Suprapubic skin (tissue), 4 donors: ENCODE results near the gene ASTN2. TPM values are rescaled to one million over a fixed set of nuclear protein-coding genes. Genes with fewer than 3 reads are reported as not detected.

Experiments used
- DNase-seq, 2 donors: peaks; one replicate each; pipeline ENCODE4 v3.0.0-alpha.2; 2019; ENCODE audit warnings: low spot score in 2 of 2
- H3K27ac ChIP-seq: fragments of 200-600 bp; sonication (generic); one replicate; pipeline ENCODE4 v1.5.1; 2019
- H3K27me3 ChIP-seq: fragments of 200-600 bp; sonication (generic); one replicate; pipeline ENCODE4 v1.5.1; 2019
- H3K36me3 ChIP-seq: fragments of 200-600 bp; sonication (generic); one replicate; pipeline ENCODE4 v1.5.1; 2019
- H3K4me1 ChIP-seq: fragments of 200-600 bp; sonication (generic); one replicate; pipeline ENCODE4 v1.5.1; 2019
- H3K4me3 ChIP-seq: fragments of 200-600 bp; sonication (generic); one replicate; pipeline ENCODE4 v1.5.1; 2019; ENCODE audit warnings: mild to moderate bottlenecking
- H3K9me3 ChIP-seq: fragments of 200-600 bp; sonication (generic); one replicate; pipeline ENCODE4 v1.5.1; 2019
- EP300 ChIP-seq: sonication (generic); formaldehyde crosslinking; IDR thresholded peaks from one replicate; pipeline ENCODE4 v1.6.1; 2017; ENCODE audit warnings: antibody characterized with exemption
- POLR2A ChIP-seq, 2 donors: fragments of 450-650 bp; IDR thresholded peaks; one replicate each; pipeline ENCODE4 v1.6.1; 2017; ENCODE audit warnings: antibody characterized with exemption in 2 of 2, mild to moderate bottlenecking in 2 of 2, moderate library complexity in 2 of 2
- POLR2AphosphoS5 ChIP-seq, 3 donors: sonication (generic); formaldehyde crosslinking; IDR thresholded peaks; one replicate each; pipeline ENCODE4 v1.6.1; 2017; ENCODE audit warnings: antibody characterized with exemption in 3 of 3
- WGBS: methylation state at CpG from one replicate; pipeline ENCODE4 v1.1.5; 2018; 5-methylcytosine and 5-hydroxymethylcytosine counted together
- total RNA-seq, 4 donors: library from RNA; depleted of rRNA; stranded (reverse); fragments of >200 nt; gene quantifications; one replicate each; pipeline ENCODE4 v1.1.0, GENCODE V29; 2016
- TF ChIP-seq, protein P1 (sequence below), 2 donors: fragments of 200-600 bp in 1 of 2; fragments of 450-650 bp in 1 of 2; sonication (generic) in 1 of 2; IDR thresholded peaks; one replicate each; pipeline ENCODE4 v1.5.1; 2016 to 2019; ENCODE audit warnings: antibody characterized with exemption in 2 of 2, mild to moderate bottlenecking in 1 of 2, moderate library complexity in 1 of 2

ASTN2 gene
- total RNA-seq, 4 donors from 2014 or later: 2.0 to 6.9 (median 3.8) TPM

DNA sequence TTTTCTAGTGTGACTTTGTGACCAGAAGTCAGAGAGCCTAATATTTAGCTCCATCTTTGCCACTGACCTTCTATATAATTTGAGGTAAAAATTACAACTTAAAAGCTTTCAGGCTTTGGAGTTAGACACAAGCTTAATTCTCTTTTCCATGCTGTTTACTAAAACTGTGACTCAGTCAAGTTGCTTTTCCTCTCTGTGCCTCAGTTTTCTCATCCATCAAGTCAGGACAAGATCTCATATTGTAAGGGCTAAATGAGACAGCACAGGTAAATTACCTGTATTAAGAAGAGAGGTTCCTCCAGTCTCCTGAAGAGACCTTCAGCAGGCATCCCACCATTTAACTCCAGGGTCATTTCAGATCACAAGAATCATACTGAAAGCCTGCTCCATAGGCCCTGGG is 339.2 kb downstream of the ASTN2 start:
- TF ChIP-seq, protein P1, sequence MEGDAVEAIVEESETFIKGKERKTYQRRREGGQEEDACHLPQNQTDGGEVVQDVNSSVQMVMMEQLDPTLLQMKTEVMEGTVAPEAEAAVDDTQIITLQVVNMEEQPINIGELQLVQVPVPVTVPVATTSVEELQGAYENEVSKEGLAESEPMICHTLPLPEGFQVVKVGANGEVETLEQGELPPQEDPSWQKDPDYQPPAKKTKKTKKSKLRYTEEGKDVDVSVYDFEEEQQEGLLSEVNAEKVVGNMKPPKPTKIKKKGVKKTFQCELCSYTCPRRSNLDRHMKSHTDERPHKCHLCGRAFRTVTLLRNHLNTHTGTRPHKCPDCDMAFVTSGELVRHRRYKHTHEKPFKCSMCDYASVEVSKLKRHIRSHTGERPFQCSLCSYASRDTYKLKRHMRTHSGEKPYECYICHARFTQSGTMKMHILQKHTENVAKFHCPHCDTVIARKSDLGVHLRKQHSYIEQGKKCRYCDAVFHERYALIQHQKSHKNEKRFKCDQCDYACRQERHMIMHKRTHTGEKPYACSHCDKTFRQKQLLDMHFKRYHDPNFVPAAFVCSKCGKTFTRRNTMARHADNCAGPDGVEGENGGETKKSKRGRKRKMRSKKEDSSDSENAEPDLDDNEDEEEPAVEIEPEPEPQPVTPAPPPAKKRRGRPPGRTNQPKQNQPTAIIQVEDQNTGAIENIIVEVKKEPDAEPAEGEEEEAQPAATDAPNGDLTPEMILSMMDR (IDR thresholded peaks at IDR 0.05): no peak
- TF ChIP-seq EP300: no peak
- H3K9me3 ChIP-seq: no peaks in the 10 kb centered on the region
- H3K27me3 ChIP-seq: no peaks in the 10 kb centered on the region
- no peak overlapping the region for H3K27ac ChIP-seq
- H3K4me3 ChIP-seq: no peak overlapping the region
- DNase-seq: no peak
- H3K4me1 ChIP-seq: no peaks in the 10 kb centered on the region
- no peaks in the 10 kb centered on the region for H3K36me3 ChIP-seq

DNA sequence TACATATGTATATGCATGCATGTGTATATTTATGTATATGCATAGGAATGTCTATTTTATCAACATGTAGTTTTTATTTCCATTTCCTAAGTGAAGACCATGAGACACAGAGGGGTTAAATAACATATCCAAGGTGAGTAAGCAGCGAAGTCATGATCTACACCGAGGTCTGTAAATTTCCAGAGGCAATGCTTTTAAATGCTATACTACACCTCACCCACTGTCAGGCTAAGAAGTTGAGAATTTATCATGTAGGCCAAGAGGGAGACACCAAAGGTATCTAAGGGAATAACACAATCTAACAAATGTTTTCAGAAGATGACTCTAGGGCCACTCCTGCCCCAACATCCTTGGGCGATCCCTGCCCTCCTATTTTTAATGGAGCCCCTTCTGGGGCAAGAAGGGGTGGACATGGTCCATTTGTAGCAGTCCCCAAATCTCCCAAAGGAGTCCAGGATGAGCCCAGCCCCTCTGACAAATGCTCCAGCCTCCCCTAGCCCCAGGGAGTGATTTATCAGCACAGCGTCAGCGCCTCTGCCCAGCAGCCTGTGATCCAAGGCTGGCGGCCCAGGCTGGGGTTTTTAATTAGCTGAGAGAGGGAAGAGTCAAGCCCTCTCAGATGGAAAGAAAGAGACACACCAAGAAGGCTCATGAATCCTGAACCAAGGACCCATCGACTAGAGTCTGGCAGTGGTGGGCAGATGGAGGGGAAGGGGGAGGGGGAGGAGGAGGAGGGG is 339.9 kb downstream of the ASTN2 start:
- TF ChIP-seq EP300 (no peak), POLR2AphosphoS5 (IDR thresholded peaks at IDR 0.05) (no peak), POLR2A (IDR thresholded peaks at IDR 0.05) (no peak)
- TF ChIP-seq, protein P1 (IDR thresholded peaks at IDR 0.05): no peak
- no peaks in the 10 kb centered on the region for H3K36me3 ChIP-seq
- H3K9me3 ChIP-seq: no peaks in the 10 kb centered on the region
- no peaks in the 10 kb centered on the region for H3K4me1 ChIP-seq
- H3K27me3 ChIP-seq: no peaks in the 10 kb centered on the region
- no peak overlapping the region for H3K27ac ChIP-seq
- H3K4me3 ChIP-seq: no peak overlapping the region
- 44% methylated on average over 7 of the region's 7 CpGs for WGBS
- no peak for DNase-seq

DNA sequence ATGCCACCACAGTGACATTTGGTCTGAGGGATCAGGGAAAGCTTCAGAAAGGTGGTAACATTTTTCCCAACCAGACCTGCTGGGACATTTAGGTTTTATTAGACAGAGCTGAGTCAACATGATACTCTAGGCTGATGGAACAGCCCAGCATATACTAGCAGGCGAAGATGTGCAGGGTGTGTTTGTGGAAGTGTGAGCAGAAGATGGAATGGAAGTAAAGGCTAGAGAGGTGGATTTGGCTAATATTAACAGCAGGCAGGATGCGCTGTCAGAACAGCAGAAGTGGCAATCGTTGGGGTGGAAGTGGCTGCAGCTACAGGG is 340.6 kb downstream of the ASTN2 start:
- Histone ChIP-seq H3K9me3 (no peaks in the 10 kb centered on the region), H3K4me3 (no peak overlapping the region), H3K36me3 (no peaks in the 10 kb centered on the region), H3K4me1 (no peaks in the 10 kb centered on the region), H3K27me3 (no peaks in the 10 kb centered on the region), H3K27ac (no peak overlapping the region)
- 72% methylated on average over 3 of the region's 3 CpGs for WGBS
- TF ChIP-seq EP300 (no peak), POLR2AphosphoS5 (IDR thresholded peaks at IDR 0.05) (no peak), POLR2A (IDR thresholded peaks at IDR 0.05) (no peak)
- TF ChIP-seq, protein P1 (IDR thresholded peaks at IDR 0.05): no peak
- DNase-seq: no peak

DNA sequence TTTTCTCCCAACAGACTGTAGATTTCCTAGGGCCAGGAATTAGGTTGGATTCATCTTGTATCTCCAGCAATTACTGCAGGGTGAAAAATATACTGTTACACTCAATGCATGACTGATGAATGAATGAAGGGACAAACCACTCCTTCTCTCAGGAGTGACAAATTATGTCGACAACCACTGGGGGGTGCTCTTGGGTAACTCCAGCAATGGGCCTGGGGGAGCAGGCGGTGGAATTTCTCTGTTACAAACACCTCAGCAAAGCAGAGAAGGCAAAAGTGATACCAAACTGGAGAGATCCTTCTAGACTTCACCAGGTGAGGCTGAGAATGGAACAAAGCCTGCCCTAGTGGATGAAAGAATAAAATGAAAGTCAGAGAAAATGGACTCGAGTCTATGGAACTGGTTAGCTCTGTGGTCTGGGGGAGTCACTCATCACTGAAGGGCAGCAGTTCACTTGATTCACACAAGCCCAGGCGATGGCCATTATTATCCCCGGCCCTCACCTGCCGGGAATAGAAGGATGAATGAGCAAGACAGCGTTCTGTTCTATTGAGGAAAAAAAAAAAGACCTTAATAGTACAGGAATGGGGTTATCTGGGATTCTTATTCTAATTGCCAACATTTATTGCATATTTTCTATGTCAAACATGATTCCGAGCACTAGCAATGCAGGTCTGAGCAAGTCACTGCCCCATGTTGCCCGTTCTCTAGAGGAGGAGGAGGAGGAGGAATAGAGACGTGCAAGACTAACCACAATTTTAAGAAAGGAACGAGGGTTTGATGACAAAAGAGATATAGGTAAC is 341.1 kb downstream of the ASTN2 start:
- TF ChIP-seq, protein P1 (IDR thresholded peaks at IDR 0.05): peak in 1 of 2 donors; percentile 29
- TF ChIP-seq POLR2A (IDR thresholded peaks at IDR 0.05) (no peak), EP300 (no peak), POLR2AphosphoS5 (IDR thresholded peaks at IDR 0.05) (no peak)
- H3K36me3 ChIP-seq: no peaks in the 10 kb centered on the region
- H3K9me3 ChIP-seq: no peaks in the 10 kb centered on the region
- H3K27ac ChIP-seq: no peak overlapping the region
- no peak for DNase-seq
- WGBS: 42% methylated on average over 11 of the region's 11 CpGs
- H3K4me1 ChIP-seq: no peaks in the 10 kb centered on the region
- H3K27me3 ChIP-seq: no peaks in the 10 kb centered on the region
- H3K4me3 ChIP-seq: no peak overlapping the region

DNA sequence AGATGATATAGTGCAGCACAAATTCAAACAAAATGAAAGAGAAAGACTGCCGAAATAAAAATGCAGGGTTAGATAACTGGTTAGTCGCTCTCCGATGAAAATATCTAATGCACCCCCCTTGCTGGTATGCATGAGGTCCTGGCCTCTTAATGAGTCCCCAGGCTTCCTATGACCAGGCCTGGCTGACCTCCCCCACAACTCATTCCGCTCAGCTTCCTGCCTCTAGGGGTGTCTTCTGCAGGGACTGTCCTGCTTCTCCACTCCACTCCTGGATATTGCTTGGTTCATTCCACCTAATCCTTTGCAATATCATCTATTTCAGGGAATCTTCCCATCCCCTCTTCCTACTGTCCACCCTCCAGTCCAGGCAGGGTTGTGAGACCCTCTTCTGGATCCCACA is 341.8 kb downstream of the ASTN2 start:
- no peaks in the 10 kb centered on the region for H3K36me3 ChIP-seq
- no peaks in the 10 kb centered on the region for H3K4me1 ChIP-seq
- H3K9me3 ChIP-seq: no peaks in the 10 kb centered on the region
- no peak overlapping the region for H3K4me3 ChIP-seq
- no peaks in the 10 kb centered on the region for H3K27me3 ChIP-seq
- no peak for DNase-seq
- TF ChIP-seq, protein P1 (IDR thresholded peaks at IDR 0.05): no peak
- TF ChIP-seq EP300 (no peak), POLR2A (IDR thresholded peaks at IDR 0.05) (no peak), POLR2AphosphoS5 (IDR thresholded peaks at IDR 0.05) (no peak)
- no peak overlapping the region for H3K27ac ChIP-seq
- WGBS: 80% methylated on average over 4 of the region's 4 CpGs
